Bronchial epithelial cell (primary cell): Measurements from ENCODE around the gene COL25A1. TPM values are rescaled to one million over a fixed set of nuclear protein-coding genes. Genes with fewer than 3 reads are reported as not detected.
A peak's percentile ranks its signal among the peaks of the same experiment; 100 is the strongest.

ENCODE experiments used
- DNase-seq: peaks from one replicate; pipeline ENCODE4 v3.0.0-alpha.2; 2010; ENCODE audit warnings: low read depth
- FAIRE-seq: peaks from 2 replicates; lab custom pipeline; 2011; peaks lifted over from hg19 to GRCh38; lab: Jason Lieb, UNC
- H3K27me3 ChIP-seq: 2 replicates; pipeline ENCODE4 v1.5.1; 2011; ENCODE audit warnings: low read length; ENCODE audit not compliant: control insufficient read depth, insufficient read depth
- H3K36me3 ChIP-seq: 2 replicates; pipeline ENCODE4 v1.5.1; 2011; ENCODE audit warnings: low read length; ENCODE audit not compliant: control insufficient read depth, insufficient read depth
- H3K4me3 ChIP-seq: 2 replicates; pipeline ENCODE4 v1.5.1; 2011; ENCODE audit warnings: mild to moderate bottlenecking, low read depth, low read length, control low read depth
- CTCF ChIP-seq: IDR thresholded peaks from 2 replicates; pipeline ENCODE4 v1.5.1; 2011; ENCODE audit warnings: mild to moderate bottlenecking, moderate library complexity, low read length, control low read depth, inconsistent platforms; ENCODE audit not compliant: insufficient read depth, severe bottlenecking
- total RNA-seq: library from RNA; depleted of rRNA; stranded (reverse); fragments of >200 nt; gene quantifications from 2 replicates; pipeline ENCODE4 v1.2.1, GENCODE V29; 2014

The COL25A1 gene
- total RNA-seq, 1 donor from 2014 or later, result under 0.01 TPM

- DNase-seq (peak; percentile 6), FAIRE-seq (no peak)
- no peaks in the 10 kb centered on the region for H3K36me3 ChIP-seq
- H3K27me3 ChIP-seq, result no peaks in the 10 kb centered on the region
- no peak overlapping the region for H3K4me3 ChIP-seq
- no peak for TF ChIP-seq CTCF
Measured at GRCh38 chr4:109164011-109164410, 138.4 kb downstream of the COL25A1 start.

GRCh38 chr4:109163493-109163892 is 139.0 kb downstream of the COL25A1 start:
- FAIRE-seq (no peak), DNase-seq (no peak)
- H3K36me3 ChIP-seq, result no peaks in the 10 kb centered on the region
- no peak overlapping the region for H3K4me3 ChIP-seq
- TF ChIP-seq CTCF, result no peak
- no peaks in the 10 kb centered on the region for H3K27me3 ChIP-seq

DNA sequence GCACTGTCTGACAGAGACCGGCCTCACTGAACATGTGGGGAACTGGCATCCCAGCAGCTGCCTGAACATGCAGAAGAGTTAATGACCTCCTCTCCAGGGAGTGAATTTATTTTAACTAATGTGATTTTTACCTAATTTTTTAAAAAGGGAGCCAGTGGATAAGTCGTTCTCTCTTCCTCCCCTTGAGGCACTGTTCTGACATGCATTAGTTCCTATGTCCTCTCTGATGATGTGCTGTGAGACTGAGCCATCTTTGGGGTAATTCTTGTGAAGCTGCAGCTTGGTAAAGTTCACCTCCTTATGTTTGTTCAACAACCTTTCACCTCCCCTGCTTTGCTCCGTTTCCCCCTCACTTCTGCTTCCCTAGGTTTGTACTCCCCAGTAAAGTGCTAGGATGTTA is 139.7 kb downstream of the COL25A1 start:
- no peak for FAIRE-seq
- no peak for DNase-seq
- H3K27me3 ChIP-seq, result no peaks in the 10 kb centered on the region
- H3K4me3 ChIP-seq, result no peak overlapping the region
- no peak for TF ChIP-seq CTCF
- no peaks in the 10 kb centered on the region for H3K36me3 ChIP-seq

DNA sequence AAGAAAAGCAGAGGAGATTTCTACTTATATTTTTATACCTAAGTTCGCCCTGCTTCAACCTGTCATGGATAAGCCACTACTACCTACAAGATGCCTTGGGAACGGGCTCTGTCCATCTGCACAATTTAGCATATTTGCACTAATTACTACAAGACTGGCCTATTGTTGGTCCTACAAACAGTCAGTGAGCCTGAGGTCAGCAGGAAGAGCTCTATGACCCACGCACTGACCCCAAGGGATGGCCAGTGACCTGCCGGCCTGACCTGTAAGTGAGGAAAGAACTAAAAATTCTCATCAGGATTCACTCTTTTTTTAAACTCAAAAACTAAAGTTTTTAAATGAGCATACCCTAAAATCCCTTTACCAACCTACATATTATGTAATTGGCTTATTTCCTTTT is 142.0 kb downstream of the COL25A1 start:
- no peak overlapping the region for H3K4me3 ChIP-seq
- TF ChIP-seq CTCF, result no peak
- H3K36me3 ChIP-seq, result no peaks in the 10 kb centered on the region
- DNase-seq (no peak), FAIRE-seq (no peak)
- no peaks in the 10 kb centered on the region for H3K27me3 ChIP-seq

DNA sequence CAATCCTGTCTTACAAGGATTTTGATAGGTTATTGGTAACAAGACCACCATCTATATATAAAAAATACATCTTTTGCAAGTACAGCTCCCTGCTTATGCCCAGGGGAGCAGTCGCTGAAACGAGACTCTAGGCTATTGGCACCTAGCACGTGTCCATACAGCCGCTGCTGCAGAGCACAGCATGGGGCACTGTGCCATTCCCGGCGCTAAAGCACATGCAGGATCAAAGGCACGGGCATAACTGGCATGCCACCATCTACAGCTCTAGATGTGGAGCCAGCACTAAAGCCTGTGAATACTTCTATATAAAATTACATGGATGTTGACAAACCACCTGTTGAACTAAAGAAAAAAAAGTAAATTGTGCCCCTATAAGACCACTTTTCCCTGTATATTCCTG is 144.8 kb downstream of the COL25A1 start:
- TF ChIP-seq CTCF, result no peak
- FAIRE-seq, result no peak
- Histone ChIP-seq H3K27me3 (no peaks in the 10 kb centered on the region), H3K36me3 (no peaks in the 10 kb centered on the region), H3K4me3 (no peak overlapping the region)
- DNase-seq, result no peak

DNA sequence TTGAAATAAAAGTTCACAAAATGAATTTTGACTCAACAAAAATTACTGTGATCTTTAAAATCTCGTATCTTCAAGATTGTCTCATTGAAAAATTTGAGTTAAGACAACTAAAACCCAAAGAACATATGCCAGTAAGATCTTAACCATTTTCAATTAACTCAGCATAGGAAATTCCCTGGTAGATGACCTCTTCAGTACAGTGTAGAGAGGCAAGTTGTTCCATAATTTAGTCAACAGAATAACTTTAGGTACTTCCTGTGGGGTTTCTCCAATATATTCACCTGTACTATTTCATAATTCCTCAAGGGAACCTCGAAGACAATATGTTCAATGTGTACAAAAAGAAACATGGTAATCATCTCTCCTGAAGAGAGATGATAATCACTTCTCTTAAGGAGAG is 145.3 kb downstream of the COL25A1 start:
- no peak for DNase-seq
- no peaks in the 10 kb centered on the region for H3K36me3 ChIP-seq
- FAIRE-seq, result no peak
- no peaks in the 10 kb centered on the region for H3K27me3 ChIP-seq
- no peak overlapping the region for H3K4me3 ChIP-seq
- no peak for TF ChIP-seq CTCF
